Effector memory CD8-positive, alpha-beta T cell (primary cell): ENCODE measurements around the gene OSM.

Experiments
- ATAC-seq: fragments of 150-1000 bp; cut with Tn5 transposase; replicated peaks from 2 replicates; pipeline ENCODE4 v1.10.0; 2021; ENCODE audit warnings: mild to moderate bottlenecking, moderate library complexity
- DNase-seq, 3 experiments: peaks; one replicate each; pipeline ENCODE4 v3.0.0; 2021
- H3K27ac Mint-ChIP-seq, 2 donors: one replicate each; pipeline ENCODE4 v1.8.0; 2022; ENCODE audit warnings: mild to moderate bottlenecking in 2 of 2, mixed read lengths in 2 of 2, moderate library complexity in 2 of 2
- H3K27me3 Mint-ChIP-seq, 2 donors: one replicate each; pipeline ENCODE4 v1.8.0; 2022; ENCODE audit warnings: mixed read lengths in 2 of 2
- H3K36me3 Mint-ChIP-seq: one replicate; pipeline ENCODE4 v1.8.0; 2022; ENCODE audit warnings: mild to moderate bottlenecking, moderate library complexity, mixed read lengths; ENCODE audit not compliant: insufficient read depth
- H3K4me1 Mint-ChIP-seq, 2 donors: one replicate each; pipeline ENCODE4 v1.8.0; 2022; ENCODE audit warnings: low read depth in 2 of 2, mixed read lengths in 2 of 2
- H3K4me3 Mint-ChIP-seq, 2 donors: one replicate each; pipeline ENCODE4 v1.8.0; 2022; ENCODE audit warnings: mild to moderate bottlenecking in 2 of 2, mixed read lengths in 2 of 2, moderate library complexity in 2 of 2
- H3K9me3 Mint-ChIP-seq, 2 donors: one replicate each; pipeline ENCODE4 v1.8.0; 2022; ENCODE audit warnings: mixed read lengths in 2 of 2

OSM gene

DNA sequence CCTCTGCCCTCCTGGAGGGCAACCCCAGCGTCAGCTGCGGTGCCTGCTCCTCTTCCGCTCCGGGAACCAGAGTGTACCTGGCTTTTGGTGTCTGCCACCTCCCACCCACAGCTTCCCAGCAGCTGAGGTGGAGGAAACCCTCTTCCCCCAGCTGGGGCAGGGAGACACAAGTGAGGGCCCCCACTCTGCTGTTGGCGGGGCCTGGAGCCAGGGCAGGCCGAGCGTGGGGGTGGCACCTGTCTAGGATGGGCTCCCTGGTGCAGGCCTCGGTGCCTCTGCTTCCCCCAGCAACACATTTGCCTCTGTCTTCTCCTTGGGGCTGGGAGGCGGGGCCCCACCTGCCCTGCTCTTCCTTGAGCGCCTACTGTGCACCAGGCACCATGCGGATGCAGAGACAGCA, 6.4 kb downstream of the OSM start:
- ATAC-seq (no peak), DNase-seq (no peak)
- Mint-ChIP-seq H3K27ac (no peak overlapping the region), H3K4me3 (no peak overlapping the region), H3K27me3 (no peaks in the 10 kb centered on the region), H3K9me3 (no peaks in the 10 kb centered on the region), H3K4me1 (peaks cover 14 to 20% of the 10 kb centered on the region in 2 donors), H3K36me3 (peaks cover 23% of the 10 kb centered on the region)

DNA sequence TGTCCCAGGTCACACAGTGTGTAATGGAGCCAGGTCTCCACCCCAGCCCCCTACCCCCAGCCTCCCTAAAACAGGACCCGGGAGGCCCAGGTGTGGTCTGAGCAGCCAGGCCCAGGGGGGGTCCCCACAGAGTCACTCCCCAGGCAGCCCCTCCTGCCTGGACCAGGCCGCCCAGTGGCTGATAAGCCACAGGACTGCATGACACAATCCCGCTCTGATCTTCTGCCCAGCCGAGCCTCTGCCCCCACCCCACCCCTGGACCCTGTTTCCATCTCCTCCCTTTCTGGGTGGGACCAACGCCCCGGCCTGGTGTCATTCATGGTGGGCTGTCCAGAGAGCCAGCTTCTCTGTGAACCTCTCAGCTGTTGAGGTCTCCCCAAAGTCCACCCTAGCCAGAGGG, 12.3 kb downstream of the OSM start:
- Mint-ChIP-seq H3K9me3 (no peaks in the 10 kb centered on the region), H3K4me3 (no peak overlapping the region), H3K27me3 (no peaks in the 10 kb centered on the region), H3K36me3 (peaks cover 11% of the 10 kb centered on the region), H3K4me1 (peaks cover 0 to 6% of the 10 kb centered on the region in 2 donors), H3K27ac (peak overlapping the region in 1 of 2 donors; percentile 46)
- ATAC-seq = no peak
- DNase-seq = no peak

DNA sequence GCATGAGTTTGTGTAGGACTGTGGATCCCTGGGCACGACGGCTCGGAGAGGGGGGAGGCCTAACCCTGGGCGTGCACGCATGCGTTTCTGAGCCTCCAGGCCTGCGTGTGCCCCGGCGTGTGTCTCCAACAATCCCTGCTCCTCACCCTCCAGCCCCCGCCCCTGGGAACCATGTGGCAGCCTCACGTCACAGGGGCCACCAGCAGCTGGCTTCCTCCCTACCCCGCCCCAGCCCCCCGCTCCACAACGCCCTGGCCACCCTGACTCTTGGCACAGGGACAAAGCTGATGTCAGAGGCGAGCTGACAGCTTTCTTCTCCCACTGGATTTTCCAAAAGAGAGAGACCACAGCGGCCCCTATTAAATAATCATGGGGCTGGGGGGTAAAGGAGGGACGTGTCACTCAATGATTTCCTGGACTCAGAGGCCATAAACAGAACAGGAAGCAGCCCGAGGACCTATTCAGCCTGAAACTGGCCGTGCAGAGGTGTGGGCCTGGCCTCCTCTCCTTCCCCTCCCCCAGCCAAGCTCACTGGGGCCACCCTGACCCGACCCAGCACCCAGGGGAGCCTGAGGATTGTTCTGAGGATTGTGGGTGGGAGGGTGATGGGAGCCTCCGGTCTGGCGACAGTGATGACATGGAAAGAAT, 13.3 kb downstream of the OSM start:
- no peak for ATAC-seq
- no peak overlapping the region for H3K27ac Mint-ChIP-seq
- H3K4me1 Mint-ChIP-seq = peaks cover 6 to 11% of the 10 kb centered on the region in 2 donors
- no peak overlapping the region for H3K4me3 Mint-ChIP-seq
- peaks cover 6 to 7% of the 10 kb centered on the region in 2 donors for H3K27me3 Mint-ChIP-seq
- no peaks in the 10 kb centered on the region for H3K9me3 Mint-ChIP-seq
- DNase-seq = no peak
- peaks cover 11% of the 10 kb centered on the region for H3K36me3 Mint-ChIP-seq

DNA sequence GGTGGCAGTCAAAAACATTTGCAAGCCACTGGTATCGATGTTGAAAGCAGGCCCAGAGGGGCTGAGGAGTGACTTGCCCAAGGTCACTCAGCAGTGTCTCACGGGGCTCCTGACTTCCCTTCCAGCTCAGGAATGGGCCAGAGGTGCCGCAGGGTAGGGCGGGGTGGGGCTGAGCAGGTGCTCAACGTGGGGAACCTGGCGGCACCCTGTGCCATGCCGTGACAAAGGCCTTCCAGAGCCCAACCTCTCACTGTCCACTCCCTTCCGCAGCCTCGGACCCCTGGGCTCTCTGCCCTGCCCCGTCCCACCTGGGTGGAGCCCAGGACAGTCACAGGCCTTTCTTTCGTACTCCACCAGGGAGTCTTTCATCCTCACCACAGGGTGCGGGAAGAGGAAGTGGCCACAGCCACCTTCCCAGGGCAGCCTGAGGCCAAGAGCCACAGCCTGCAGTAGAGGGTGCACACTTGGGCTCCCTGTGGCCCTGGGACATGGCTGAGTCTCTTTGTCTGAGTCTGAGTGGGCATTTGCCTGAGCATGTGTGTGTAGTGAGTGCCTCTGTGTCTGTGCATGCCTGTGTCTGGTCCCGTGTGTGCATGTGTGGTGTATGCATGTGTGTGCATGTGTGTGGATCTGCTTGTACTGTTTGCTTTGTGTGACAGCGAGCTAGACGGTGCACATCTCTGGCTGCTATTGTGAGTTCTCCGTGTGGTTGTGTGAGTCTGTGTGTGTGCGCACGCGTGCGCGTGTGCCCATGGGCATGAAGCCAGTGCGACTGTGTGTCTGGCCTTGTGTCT, 14.0 kb downstream of the OSM start:
- H3K4me3 Mint-ChIP-seq = no peak overlapping the region
- no peak for DNase-seq
- peaks cover 6% of the 10 kb centered on the region for H3K36me3 Mint-ChIP-seq

DNA sequence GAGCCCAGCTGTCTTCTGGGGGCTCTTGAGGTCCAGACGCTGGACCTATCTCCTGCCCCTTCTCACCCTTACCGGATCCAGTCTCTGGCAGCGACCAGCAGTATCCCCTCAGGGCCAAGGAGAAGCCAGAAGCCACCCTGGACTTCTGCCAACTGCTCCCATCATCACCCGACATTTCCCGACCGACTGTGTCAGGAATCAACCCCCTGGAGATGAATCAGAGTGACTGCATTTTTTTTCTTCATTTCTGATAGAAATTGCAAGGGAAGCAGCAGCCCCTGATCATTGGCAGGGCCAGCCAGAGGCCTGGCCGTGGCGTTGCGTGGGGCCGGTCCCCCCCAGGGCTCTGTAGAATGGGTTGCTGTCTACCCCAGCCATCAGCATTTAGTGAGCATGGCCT, 14.9 kb downstream of the OSM start:
- Mint-ChIP-seq H3K27me3 (peaks cover 22 to 23% of the 10 kb centered on the region in 2 donors), H3K36me3 (peaks cover 3% of the 10 kb centered on the region), H3K4me1 (peaks cover 11 to 17% of the 10 kb centered on the region in 2 donors), H3K27ac (no peak overlapping the region), H3K4me3 (no peak overlapping the region), H3K9me3 (no peaks in the 10 kb centered on the region)
- DNase-seq = no peak
- no peak for ATAC-seq

More for the DNA sequence above, 14.0 kb downstream of the OSM start:
- ATAC-seq = no peak
- Mint-ChIP-seq H3K4me1 (peaks cover 9 to 14% of the 10 kb centered on the region in 2 donors), H3K27me3 (peaks cover 13 to 14% of the 10 kb centered on the region in 2 donors), H3K9me3 (no peaks in the 10 kb centered on the region), H3K27ac (no peak overlapping the region)

DNA sequence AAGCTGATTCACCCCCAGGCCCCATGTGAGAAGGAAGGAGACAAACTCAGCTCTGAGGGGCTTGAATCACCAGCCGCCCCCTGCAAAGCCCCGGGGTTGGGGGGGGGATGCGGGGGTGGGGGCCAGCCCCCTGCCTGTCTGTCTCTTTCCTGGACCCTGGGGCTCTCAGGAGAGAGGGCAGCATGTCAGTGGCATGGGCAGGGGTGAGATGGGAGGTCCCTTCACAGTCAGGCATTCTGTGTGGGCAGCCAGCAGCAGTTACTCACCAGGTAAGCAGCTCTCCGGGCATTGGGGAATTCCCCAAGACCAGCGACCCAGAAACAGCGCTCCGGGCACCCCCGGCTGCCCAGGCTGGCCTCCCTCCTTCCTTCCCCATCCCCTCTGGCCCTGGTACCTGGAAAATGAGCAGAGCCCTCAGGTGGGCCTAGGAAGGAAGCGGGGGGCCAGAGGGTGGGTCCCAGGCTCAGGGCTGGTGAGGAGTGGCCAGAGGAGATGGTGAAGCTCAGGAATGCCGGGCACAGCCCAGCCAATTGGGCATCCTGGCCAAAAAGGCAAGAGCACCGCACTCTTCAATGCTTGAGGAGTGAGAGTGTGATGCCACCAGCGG, 15.9 kb downstream of the OSM start:
- H3K4me3 Mint-ChIP-seq = no peak overlapping the region
- H3K27me3 Mint-ChIP-seq = peaks cover 32 to 33% of the 10 kb centered on the region in 2 donors
- peaks cover 3% of the 10 kb centered on the region for H3K36me3 Mint-ChIP-seq
- H3K4me1 Mint-ChIP-seq = peaks cover 19 to 22% of the 10 kb centered on the region in 2 donors
- H3K27ac Mint-ChIP-seq = no peak overlapping the region
- DNase-seq (no peak), ATAC-seq (no peak)
- H3K9me3 Mint-ChIP-seq = no peaks in the 10 kb centered on the region

DNA sequence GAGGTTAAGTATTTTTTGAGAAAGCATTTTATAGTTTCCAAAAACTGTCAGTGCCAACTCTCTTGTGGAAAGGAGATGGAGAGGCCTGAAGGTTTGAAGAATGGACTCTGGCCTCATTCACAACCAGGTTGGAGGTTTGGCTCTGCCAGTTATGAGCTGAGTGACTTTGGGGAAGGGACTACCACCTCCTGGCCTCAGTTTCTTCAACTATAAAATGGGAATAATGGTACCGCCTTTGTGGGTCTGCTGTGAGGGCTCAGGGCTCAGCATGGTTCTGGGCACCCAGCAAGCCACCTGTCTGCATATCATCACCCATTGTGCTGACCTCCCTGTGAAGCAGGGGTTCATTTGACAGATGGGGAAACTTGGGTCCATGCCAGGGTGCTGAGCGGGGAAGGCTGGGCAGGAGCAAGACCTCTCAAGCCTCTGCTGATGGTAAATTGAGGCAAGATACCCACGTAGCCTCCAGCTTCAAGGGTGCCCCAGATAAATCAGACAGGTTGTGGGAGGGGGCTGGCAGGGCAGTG, 16.5 kb downstream of the OSM start:
- Mint-ChIP-seq H3K9me3 (no peaks in the 10 kb centered on the region), H3K4me1 (peaks cover 19 to 26% of the 10 kb centered on the region in 2 donors), H3K27me3 (peaks cover 34 to 39% of the 10 kb centered on the region in 2 donors), H3K4me3 (no peak overlapping the region), H3K36me3 (peaks cover 3% of the 10 kb centered on the region), H3K27ac (no peak overlapping the region)
- ATAC-seq (no peak), DNase-seq (no peak)

DNA sequence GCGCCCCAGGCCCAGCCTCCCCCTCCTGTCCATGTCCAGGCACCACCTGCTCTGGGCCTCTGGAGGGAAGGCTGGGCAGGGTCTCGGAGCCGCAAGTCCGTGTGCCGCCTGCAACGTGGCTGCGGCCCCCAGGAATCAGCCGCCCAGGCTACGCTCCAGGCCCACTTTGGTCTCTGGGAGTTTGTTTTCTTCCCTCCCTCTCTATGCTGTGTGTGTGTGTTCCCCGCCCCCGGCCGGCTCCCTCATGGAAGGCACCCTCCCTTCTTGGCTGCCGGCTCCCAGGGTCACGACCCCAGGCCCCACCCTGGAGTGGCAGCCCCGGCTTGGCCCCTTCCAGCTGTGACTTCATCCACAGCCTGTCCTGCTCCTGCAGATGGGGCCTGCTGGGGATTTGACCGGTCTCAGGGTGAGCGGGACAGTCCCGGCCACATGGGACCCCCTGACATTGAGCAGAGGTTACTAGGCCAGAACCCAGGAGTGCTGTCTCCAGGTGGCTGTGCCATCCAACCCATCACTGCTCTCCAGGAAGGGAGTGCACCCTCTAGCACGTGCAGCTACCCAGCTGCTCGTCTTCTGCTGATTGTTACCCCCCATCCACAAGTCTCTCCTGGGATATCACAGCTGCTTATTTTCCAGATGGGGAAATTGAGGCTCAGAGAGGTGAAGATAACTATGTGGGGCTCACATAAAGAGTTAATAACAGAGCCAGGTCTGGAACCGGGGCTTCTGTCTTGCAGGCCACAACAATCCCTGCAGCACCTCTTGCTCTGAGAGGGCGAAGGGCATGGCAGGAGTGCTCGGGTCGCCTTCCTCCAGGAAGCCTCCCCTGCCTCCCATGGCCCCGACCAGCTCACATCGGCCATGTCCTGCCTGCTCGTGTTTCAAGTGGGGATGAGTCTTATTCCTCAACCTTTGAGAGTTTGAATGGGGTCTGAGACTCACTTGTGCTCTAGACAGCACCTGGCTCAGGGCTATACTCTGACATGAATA, 17.3 kb downstream of the OSM start:
- ATAC-seq = no peak
- no peaks in the 10 kb centered on the region for H3K9me3 Mint-ChIP-seq
- no peak overlapping the region for H3K27ac Mint-ChIP-seq
- no peak overlapping the region for H3K4me3 Mint-ChIP-seq
- no peak for DNase-seq
- peaks cover 39 to 47% of the 10 kb centered on the region in 2 donors for H3K27me3 Mint-ChIP-seq
- H3K36me3 Mint-ChIP-seq = peaks cover 3% of the 10 kb centered on the region
- H3K4me1 Mint-ChIP-seq = peaks cover 19 to 26% of the 10 kb centered on the region in 2 donors

DNA sequence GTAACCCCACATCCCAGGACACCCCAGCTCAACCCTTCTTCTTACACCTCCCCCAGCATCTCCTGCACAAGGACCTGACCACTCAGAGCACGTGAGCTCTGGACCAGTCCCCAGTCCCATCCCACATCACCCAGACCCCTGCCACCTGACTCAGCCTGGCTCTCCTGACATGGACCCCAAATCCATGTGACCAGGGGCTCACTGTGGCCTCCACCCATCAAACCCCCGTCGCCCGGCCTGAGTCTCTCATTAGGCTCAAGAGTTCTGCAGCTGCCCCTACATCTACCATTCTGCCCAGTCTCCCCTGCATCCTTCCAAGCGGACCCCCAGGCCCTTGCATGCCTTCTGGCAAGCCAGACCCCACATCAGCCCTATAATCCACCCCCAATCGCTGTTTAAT, 18.2 kb downstream of the OSM start:
- H3K4me1 Mint-ChIP-seq = peaks cover 19 to 26% of the 10 kb centered on the region in 2 donors
- peak overlapping the region in 1 of 2 donors; percentile 16 for H3K4me3 Mint-ChIP-seq
- peaks cover 40 to 50% of the 10 kb centered on the region in 2 donors for H3K27me3 Mint-ChIP-seq
- no peak for ATAC-seq
- peaks cover 3% of the 10 kb centered on the region for H3K36me3 Mint-ChIP-seq
- no peak for DNase-seq
- H3K9me3 Mint-ChIP-seq = no peaks in the 10 kb centered on the region
- no peak overlapping the region for H3K27ac Mint-ChIP-seq

DNA sequence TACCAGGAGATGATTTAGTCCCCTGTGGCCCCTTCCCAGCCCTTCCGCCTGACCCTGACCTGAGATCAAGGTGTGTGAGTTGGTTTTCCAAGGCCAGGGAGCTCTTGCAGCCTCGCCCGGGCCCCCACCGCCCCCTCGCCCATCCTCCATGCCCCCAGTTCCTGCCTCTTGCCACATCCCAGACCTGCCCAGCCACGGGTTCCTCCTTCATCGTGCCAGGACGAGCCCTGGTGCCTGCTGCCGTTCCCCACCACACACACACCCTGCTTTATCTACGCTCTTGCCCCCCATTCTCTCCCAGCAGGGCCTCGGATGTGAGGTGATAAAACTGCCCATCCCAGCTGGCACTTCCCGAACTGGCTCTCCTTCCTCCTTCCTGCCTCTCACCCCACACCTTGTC, 18.7 kb downstream of the OSM start:
- Mint-ChIP-seq H3K27me3 (peaks cover 40 to 50% of the 10 kb centered on the region in 2 donors), H3K4me1 (peaks cover 19 to 24% of the 10 kb centered on the region in 2 donors), H3K27ac (no peak overlapping the region), H3K36me3 (peaks cover 3% of the 10 kb centered on the region), H3K4me3 (peak overlapping the region in 1 of 2 donors; percentile 16), H3K9me3 (no peaks in the 10 kb centered on the region)
- DNase-seq = no peak
- ATAC-seq = no peak

DNA sequence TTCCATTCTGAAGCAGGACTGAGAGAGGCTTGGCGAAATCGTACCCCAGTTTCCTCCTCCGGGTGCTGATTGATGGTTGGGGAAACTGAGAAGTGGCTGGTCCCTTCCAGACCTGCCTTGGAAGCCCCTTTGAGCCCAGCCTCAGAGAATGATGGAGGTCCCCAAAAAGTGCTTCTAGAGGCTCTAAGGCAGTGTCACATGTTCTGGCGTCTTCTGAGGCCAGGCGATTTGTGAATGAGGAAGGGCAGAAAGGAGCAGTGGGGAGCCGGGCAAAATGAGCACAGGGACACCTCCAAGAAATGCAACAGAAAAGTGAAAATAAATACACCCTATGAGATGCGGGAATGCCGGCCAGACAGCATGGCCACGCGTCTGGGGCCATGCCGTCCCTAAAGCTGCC, 19.1 kb downstream of the OSM start:
- Mint-ChIP-seq H3K4me3 (no peak overlapping the region), H3K27ac (no peak overlapping the region), H3K9me3 (no peaks in the 10 kb centered on the region), H3K4me1 (peaks cover 19 to 20% of the 10 kb centered on the region in 2 donors), H3K27me3 (peaks cover 40 to 50% of the 10 kb centered on the region in 2 donors), H3K36me3 (peaks cover 3% of the 10 kb centered on the region)
- DNase-seq (no peak), ATAC-seq (no peak)

DNA sequence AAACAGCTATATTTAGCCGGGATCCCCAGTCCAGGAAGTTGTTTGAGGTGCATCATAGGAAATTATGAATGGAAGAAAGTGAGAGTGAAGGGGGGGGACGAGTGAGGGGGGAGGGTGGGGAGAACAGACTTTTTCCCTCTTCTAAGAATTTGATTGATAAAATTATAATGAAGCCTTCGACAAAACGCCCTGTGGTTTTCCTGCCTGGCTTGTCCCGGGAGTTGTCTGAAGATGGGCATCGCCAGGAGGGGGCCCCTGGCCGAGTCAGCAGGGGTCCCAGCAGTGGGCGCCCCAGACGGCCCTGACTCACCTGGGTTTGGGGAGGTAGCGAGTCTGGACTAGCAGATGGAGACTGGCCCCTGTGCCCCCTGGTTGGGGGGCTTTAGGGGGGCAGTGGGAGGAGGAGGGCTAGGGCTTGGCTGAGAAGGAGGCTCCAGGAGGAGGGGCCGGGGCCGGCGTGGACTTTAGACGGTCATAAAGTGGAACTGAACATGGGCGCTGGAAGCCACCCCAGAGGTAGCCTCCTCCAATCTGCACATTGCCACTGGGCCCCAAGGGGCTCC, 19.8 kb downstream of the OSM start:
- ATAC-seq (no peak), DNase-seq (no peak)
- peak overlapping the region in 1 of 2 donors; percentile 53 for H3K27ac Mint-ChIP-seq
- peak overlapping the region; percentile 86 to 89 for H3K4me3 Mint-ChIP-seq
- H3K4me1 Mint-ChIP-seq = peaks cover 19 to 20% of the 10 kb centered on the region in 2 donors
- peaks cover 40 to 50% of the 10 kb centered on the region in 2 donors for H3K27me3 Mint-ChIP-seq
- H3K9me3 Mint-ChIP-seq = no peaks in the 10 kb centered on the region
- H3K36me3 Mint-ChIP-seq = peaks cover 3% of the 10 kb centered on the region
